Muscle of leg (tissue), 11 donors: ENCODE measurements around the gene BCAS3. TPM values are rescaled to one million over a fixed set of nuclear protein-coding genes. Genes with fewer than 3 reads are reported as not detected.

Experiments used
- DNase-seq: peaks from one replicate; pipeline ENCODE4 v3.0.0; 2013
- H3K27ac ChIP-seq: one replicate; pipeline ENCODE4 v1.5.1; 2013; ENCODE audit warnings: mild to moderate bottlenecking, low read length, control low read depth
- H3K27me3 ChIP-seq: one replicate; pipeline ENCODE4 v1.6.1; 2013; ENCODE audit warnings: low read length; ENCODE audit not compliant: control insufficient read depth, insufficient read depth
- H3K36me3 ChIP-seq: one replicate; pipeline ENCODE4 v1.6.1; 2013; ENCODE audit warnings: low read length; ENCODE audit not compliant: control insufficient read depth, insufficient read depth
- H3K4me1 ChIP-seq: one replicate; pipeline ENCODE4 v1.6.1; 2013; ENCODE audit warnings: low read length; ENCODE audit not compliant: control insufficient read depth, insufficient read depth
- H3K4me3 ChIP-seq: one replicate; pipeline ENCODE4 v1.5.1; 2013; ENCODE audit warnings: low read length, control low read depth
- H3K9me3 ChIP-seq: replicated peaks from 2 replicates; pipeline ENCODE4 v1.6.1; 2013; ENCODE audit warnings: low read depth, low read length; ENCODE audit not compliant: control insufficient read depth
- WGBS: methylation state at CpG from one replicate; pipeline ENCODE4 v1.1.5; 2013; ENCODE audit warnings: missing lambda C conversion rate; ENCODE audit not compliant: insufficient coverage; 5-methylcytosine and 5-hydroxymethylcytosine counted together
- polyA plus RNA-seq, 8 donors: library from polyadenylated mRNA; unstranded; fragments of 120-200 nt; gene quantifications; one replicate each; pipeline versions ENCODE4 v1.2.1 to v1.2.3, GENCODE V29; 2013; ENCODE audit warnings: inconsistent platforms in 1 of 8, low replicate concordance in 1 of 8; ENCODE audit not compliant: insufficient read length in 8 of 8, insufficient read depth in 1 of 8
- total RNA-seq: library from RNA; stranded (reverse); fragments of 120-200 nt; gene quantifications from one replicate; pipeline ENCODE4 v1.2.4, GENCODE V29; 2013

The BCAS3 gene
- total and polyA plus RNA-seq, 9 donors = 7.6 to 15.8 (median 9.5) TPM

DNA sequence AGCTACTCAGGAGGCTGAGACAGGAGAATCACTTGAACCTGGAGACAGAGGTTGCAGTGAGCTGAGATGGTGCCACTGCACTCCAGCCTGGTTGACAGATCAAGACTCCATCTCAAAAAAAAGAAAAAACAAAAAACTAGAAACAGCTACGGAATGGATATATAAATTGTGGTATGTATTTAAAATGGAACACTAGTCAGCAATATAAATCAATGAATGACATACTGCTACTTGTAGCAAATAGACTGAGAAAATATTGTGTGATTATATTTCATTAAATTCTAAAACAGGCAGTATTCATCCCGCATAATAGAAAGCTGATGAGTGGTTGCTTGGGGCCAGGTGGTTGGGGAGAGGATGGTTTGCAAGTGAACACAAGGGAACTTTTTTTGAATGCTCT lies 261.7 kb downstream of the BCAS3 start:
- DNase-seq = no peak
- Histone ChIP-seq H3K4me3 (no peak overlapping the region), H3K27ac (no peak overlapping the region), H3K4me1 (no peaks in the 10 kb centered on the region), H3K9me3 (no peaks in the 10 kb centered on the region), H3K27me3 (no peaks in the 10 kb centered on the region), H3K36me3 (no peaks in the 10 kb centered on the region)
- whole genome bisulfite sequencing = no CpG with 5 or more reads among the region's 2 CpGs

DNA sequence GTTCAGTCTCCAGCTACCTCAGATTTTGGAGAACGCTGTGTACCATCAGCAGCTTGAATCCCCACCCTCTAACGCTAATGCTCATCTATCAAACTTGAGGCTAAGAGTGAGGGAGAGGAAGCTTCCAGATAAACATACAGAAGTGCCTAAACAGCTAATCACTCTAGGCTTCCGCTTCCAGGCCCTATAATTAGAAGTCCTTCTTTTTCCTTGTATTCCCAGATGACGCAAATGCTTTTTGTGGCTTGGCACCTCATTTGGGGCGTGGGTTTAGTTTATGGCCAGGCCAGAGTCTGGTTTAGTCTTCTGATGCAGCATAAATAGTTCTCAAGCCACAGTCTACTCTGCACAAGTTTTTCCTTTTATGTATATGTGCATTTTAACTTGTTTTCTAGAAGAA lies 263.4 kb downstream of the BCAS3 start:
- peak; percentile 87 for DNase-seq
- no peaks in the 10 kb centered on the region for H3K4me1 ChIP-seq
- H3K9me3 ChIP-seq = no peaks in the 10 kb centered on the region
- H3K4me3 ChIP-seq = no peak overlapping the region
- no peaks in the 10 kb centered on the region for H3K27me3 ChIP-seq
- no peaks in the 10 kb centered on the region for H3K36me3 ChIP-seq
- peak overlapping the region; percentile 57 for H3K27ac ChIP-seq
- no CpG with 5 or more reads among the region's 5 CpGs for WGBS

GRCh38 chr17:60941571-60941970 lies 263.9 kb downstream of the BCAS3 start:
- no peaks in the 10 kb centered on the region for H3K27me3 ChIP-seq
- no peak overlapping the region for H3K4me3 ChIP-seq
- no peaks in the 10 kb centered on the region for H3K9me3 ChIP-seq
- DNase-seq = no peak
- no peaks in the 10 kb centered on the region for H3K36me3 ChIP-seq
- WGBS = no CpG with 5 or more reads among the region's 2 CpGs
- no peak overlapping the region for H3K27ac ChIP-seq
- no peaks in the 10 kb centered on the region for H3K4me1 ChIP-seq

- Histone ChIP-seq H3K27me3 (no peaks in the 10 kb centered on the region), H3K9me3 (no peaks in the 10 kb centered on the region), H3K4me1 (no peaks in the 10 kb centered on the region), H3K27ac (no peak overlapping the region), H3K36me3 (no peaks in the 10 kb centered on the region), H3K4me3 (no peak overlapping the region)
- no CpG with 5 or more reads among the region's 3 CpGs for WGBS
- DNase-seq = no peak
Observed at GRCh38 chr17:60944751-60945150, 267.1 kb downstream of the BCAS3 start.

DNA sequence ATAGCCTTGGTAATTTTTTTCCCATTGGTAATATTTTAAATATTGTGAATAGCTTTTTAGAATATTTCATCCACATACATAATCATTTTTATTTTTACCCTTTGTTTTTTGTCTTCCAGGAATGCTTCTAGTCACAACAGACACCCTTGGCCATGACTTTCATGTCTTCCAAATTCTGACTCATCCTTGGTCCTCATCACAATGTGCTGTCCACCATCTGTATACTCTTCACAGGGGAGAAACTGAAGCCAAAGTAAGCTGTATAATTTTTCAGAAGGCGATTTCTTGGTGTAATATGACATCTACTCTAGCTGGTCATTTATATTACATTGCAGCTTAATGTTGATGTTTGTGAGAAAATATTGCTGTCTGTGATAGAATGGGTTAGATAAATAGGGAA lies 269.4 kb downstream of the BCAS3 start:
- Histone ChIP-seq H3K4me1 (no peaks in the 10 kb centered on the region), H3K27me3 (no peaks in the 10 kb centered on the region), H3K36me3 (no peaks in the 10 kb centered on the region), H3K27ac (no peak overlapping the region), H3K9me3 (no peaks in the 10 kb centered on the region), H3K4me3 (no peak overlapping the region)
- WGBS = no CpG with 5 or more reads among the region's 1 CpG
- no peak for DNase-seq

GRCh38 chr17:60947543-60947942 lies 269.9 kb downstream of the BCAS3 start:
- H3K4me1 ChIP-seq = no peaks in the 10 kb centered on the region
- H3K4me3 ChIP-seq = no peak overlapping the region
- H3K27ac ChIP-seq = no peak overlapping the region
- no peaks in the 10 kb centered on the region for H3K36me3 ChIP-seq
- H3K9me3 ChIP-seq = no peaks in the 10 kb centered on the region
- DNase-seq = no peak
- WGBS = no CpG with 5 or more reads among the region's 3 CpGs
- no peaks in the 10 kb centered on the region for H3K27me3 ChIP-seq

DNA sequence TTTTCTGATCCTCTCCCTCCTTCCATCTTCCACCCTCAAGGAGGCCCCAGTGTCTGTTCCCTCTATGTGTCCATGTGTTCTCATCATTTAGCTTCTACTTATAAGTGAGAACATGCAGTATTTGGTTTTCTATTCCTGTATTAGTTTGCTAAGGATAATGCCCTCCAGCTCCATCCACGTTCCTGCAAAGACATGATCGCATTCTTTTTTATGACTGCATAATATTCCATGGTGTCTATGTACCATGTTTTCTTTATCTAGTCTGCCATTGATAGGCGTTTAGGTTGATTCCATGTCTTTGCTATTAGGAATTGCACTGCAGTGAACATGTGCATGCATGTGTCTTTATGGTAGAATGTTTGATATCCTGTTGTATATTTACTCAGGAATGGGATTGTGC lies 275.1 kb downstream of the BCAS3 start:
- WGBS = no CpG with 5 or more reads among the region's 3 CpGs
- no peak overlapping the region for H3K27ac ChIP-seq
- no peaks in the 10 kb centered on the region for H3K9me3 ChIP-seq

DNA sequence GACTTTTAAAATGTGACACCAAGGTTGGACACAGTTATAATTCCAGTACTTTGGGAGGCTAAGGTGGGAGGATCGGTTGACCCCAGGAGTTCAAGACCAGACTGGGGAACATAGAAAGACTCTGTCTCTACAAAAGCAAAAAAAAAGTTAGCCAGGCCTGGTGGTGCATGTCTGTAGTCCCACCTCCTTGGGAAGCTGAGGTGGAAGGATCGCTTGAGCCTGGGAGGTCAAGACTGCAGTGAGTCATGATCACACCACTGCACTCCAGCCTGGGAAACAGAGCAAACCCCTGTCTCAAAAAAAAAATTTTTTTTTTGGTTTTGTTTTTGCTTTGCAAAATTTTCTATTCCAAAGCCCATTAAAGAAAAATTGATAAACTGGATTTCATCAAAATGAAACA lies 281.4 kb downstream of the BCAS3 start:
- no peak overlapping the region for H3K27ac ChIP-seq
- H3K4me1 ChIP-seq = no peaks in the 10 kb centered on the region
- WGBS = 80% methylated on average over 1 of the region's 2 CpGs
- H3K27me3 ChIP-seq = no peaks in the 10 kb centered on the region
- no peak for DNase-seq
- H3K36me3 ChIP-seq = no peaks in the 10 kb centered on the region
- peaks cover 7% of the 10 kb centered on the region for H3K9me3 ChIP-seq
- no peak overlapping the region for H3K4me3 ChIP-seq

More for the DNA sequence above, 275.1 kb downstream of the BCAS3 start:
- DNase-seq = no peak
- Histone ChIP-seq H3K36me3 (no peaks in the 10 kb centered on the region), H3K27me3 (no peaks in the 10 kb centered on the region), H3K4me1 (no peaks in the 10 kb centered on the region), H3K4me3 (no peak overlapping the region)

DNA sequence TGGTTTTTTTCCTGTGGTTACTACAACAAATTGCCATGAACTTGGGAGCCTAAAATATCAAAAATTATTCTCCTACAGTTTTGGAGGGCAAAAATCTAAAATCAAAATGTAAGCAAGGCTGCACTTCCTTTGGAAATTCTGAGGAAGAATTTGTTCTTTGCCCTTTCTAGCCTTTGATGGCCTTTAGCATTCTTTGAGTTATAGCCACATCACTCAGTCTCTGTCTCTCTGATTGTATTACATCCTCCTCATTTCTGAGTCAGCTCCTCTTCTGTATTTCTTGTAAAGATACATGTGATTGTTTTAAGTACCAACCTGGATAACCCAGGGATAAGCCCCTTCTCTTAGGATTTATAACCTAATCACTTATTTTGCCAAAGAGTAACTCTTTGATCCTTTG lies 282.0 kb downstream of the BCAS3 start:
- no peaks in the 10 kb centered on the region for H3K36me3 ChIP-seq
- H3K9me3 ChIP-seq = peaks cover 7% of the 10 kb centered on the region
- DNase-seq = no peak
- no peak overlapping the region for H3K4me3 ChIP-seq
- H3K4me1 ChIP-seq = no peaks in the 10 kb centered on the region
- H3K27me3 ChIP-seq = no peaks in the 10 kb centered on the region
- no peak overlapping the region for H3K27ac ChIP-seq

DNA sequence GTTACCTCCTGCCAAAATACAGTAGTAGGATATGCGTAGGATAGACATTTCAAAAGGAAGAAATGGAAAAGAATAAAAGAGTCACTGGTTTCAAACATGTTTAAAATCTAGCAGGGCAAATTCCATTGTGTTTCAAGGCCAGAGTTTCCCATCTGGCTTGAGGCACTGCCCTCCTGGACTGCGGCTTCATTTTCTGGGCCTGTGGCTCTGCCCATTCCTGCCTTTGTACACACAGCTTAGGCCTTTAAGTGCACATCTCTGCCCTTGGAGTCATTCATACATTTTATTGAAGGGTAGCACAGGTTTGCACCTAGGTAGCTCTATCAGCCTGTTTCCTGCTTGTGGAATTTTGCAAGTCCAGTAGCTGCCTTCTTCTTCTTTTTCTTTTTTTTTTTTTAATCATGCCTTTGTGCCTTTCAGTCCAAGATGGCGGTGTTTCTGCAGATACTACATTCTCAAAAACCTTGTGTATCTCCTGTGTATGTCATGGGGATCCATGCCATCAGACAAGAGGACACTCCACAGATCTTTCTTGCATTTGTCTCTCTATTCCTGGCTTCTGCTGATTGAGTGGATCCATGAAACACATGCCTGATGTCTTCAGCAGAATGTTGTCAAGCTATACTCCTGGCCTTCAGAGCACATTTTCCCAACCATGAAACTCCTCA lies 282.9 kb downstream of the BCAS3 start:
- no peaks in the 10 kb centered on the region for H3K36me3 ChIP-seq
- no peak overlapping the region for H3K27ac ChIP-seq
- DNase-seq = no peak
- 92% methylated on average over 2 of the region's 3 CpGs for WGBS
- H3K4me3 ChIP-seq = no peak overlapping the region
- H3K27me3 ChIP-seq = no peaks in the 10 kb centered on the region
- H3K4me1 ChIP-seq = no peaks in the 10 kb centered on the region
- H3K9me3 ChIP-seq = peaks cover 7% of the 10 kb centered on the region

- Histone ChIP-seq H3K27ac (no peak overlapping the region), H3K9me3 (peaks cover 13% of the 10 kb centered on the region), H3K36me3 (no peaks in the 10 kb centered on the region), H3K27me3 (no peaks in the 10 kb centered on the region), H3K4me1 (no peaks in the 10 kb centered on the region), H3K4me3 (no peak overlapping the region)
- no CpG with 5 or more reads among the region's 2 CpGs for WGBS
- no peak for DNase-seq
Observed at GRCh38 chr17:60964160-60964559, 286.5 kb downstream of the BCAS3 start.
